Measurements from ENCODE around the gene ZNF827.

The ZNF827 gene, protein sequence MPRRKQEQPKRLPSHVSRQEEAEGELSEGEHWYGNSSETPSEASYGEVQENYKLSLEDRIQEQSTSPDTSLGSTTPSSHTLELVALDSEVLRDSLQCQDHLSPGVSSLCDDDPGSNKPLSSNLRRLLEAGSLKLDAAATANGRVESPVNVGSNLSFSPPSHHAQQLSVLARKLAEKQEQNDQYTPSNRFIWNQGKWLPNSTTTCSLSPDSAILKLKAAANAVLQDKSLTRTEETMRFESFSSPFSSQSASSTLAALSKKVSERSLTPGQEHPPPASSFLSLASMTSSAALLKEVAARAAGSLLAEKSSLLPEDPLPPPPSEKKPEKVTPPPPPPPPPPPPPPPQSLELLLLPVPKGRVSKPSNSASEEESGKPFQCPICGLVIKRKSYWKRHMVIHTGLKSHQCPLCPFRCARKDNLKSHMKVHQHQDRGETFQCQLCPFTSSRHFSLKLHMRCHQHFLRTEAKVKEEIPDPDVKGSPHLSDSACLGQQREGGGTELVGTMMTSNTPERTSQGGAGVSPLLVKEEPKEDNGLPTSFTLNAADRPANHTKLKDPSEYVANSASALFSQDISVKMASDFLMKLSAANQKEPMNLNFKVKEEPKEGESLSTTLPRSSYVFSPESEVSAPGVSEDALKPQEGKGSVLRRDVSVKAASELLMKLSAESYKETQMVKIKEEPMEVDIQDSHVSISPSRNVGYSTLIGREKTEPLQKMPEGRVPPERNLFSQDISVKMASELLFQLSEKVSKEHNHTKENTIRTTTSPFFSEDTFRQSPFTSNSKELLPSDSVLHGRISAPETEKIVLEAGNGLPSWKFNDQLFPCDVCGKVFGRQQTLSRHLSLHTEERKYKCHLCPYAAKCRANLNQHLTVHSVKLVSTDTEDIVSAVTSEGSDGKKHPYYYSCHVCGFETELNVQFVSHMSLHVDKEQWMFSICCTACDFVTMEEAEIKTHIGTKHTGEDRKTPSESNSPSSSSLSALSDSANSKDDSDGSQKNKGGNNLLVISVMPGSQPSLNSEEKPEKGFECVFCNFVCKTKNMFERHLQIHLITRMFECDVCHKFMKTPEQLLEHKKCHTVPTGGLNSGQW

DNA sequence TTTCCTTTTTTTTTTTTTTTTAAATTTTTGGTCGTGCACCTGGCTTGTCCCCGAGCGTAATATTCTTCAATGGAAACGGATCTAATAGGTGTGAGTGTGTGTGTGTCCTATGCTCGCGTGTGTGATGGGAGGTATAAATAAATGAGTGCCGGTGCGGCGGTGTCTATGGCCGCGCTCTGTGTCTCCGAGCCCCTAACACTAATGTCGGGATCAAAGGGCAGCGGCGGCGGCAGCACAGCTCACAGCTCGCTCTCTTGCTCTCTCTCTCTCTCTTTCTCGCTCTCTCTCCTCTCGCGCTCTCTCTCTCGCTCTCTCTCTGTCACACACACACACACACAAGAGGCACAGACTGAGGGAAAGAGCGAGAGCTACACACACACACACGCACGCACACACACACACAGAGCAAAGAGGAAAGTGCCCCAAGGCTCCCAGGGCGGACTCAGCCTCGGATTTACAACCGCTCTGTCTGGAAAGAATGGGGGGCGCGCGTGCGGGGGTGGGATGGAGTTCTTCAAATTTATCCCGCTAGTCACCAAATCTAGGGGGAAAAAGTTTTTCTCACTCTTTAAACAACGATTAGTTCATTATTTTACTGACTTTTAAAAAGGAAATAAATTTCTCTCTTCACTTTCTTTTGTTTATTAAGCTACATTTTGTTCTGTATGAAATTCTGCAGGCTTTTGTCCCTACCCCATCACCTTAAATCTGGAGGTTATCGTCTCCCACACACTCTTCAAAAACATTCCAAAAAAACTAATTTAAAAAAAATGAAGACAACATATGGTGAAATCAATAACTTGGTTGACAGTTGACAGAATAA is at the start of gene ZNF827:
ZNF827 (minus strand) TSS at position 206 of the 823 bp plus-strand sequence. CDS start 416 bp downstream, outside the sequence.
- DNase-seq (ENCODE audit: low read depth in 3 of 3): peak; percentile 21 to 40 (median 22)

DNA sequence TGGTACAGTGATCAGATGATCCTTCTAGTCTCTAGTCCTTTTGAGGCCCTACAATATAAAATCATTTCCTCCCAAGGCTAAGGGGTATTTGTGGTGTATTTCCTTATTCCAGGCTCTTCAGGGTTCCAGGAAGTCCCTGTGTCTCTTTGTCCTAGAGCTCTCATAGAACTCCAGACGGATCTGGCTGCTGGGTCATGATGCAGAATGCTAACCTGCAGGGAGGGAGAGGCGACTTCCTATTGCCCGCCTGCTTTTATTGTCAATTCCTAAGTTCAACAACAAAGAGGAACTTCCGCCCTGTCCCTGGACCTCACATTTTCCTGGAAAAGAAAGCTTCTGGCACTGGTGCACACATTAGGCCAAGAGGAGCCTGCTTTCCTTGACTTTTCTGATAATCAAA is 45.9 kb upstream of the ZNF827 start:
- DNase-seq (ENCODE audit: low read depth in 3 of 3): no peak

DNA sequence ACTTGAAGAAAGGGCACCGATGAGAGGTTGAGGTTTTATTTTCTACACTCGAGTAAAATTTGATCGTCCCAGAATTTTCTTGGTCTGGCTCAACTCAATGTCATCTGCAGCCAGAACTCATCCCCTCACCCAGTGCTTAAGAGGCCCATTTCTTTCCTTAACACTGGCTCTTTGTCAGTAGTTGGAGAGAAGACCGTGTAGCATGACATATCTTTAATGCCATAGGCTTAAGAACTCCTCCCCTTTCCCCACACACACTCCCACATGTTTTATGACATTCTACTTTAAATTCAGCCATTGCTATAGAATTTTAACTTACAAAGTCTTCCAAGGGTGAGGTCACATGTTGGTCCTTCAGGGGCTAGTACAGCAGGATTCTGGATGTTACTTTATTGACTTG is 44.2 kb upstream of the ZNF827 start:
- DNase-seq (ENCODE audit: low read depth in 3 of 3): no peak

DNA sequence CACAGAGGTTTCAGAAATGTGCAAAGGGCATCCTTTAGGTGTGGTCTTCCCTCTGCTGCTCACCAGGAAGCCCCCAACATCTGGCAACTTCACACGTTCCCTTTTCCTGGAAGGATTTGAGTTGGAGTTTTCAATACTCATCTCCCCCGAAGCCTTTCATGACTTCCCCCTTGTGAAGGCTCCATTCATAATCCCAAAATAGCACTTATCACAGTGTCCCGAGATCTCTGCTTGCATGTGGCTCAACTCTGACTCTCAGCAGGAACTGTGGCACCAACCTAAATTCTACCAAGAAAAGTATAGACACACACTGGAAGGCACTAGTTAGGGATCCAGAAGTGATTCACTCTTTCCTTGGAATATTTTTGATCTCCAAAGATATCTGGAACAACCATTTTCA is 40.5 kb upstream of the ZNF827 start:
- no peak for DNase-seq (ENCODE audit: low read depth in 3 of 3)

DNA sequence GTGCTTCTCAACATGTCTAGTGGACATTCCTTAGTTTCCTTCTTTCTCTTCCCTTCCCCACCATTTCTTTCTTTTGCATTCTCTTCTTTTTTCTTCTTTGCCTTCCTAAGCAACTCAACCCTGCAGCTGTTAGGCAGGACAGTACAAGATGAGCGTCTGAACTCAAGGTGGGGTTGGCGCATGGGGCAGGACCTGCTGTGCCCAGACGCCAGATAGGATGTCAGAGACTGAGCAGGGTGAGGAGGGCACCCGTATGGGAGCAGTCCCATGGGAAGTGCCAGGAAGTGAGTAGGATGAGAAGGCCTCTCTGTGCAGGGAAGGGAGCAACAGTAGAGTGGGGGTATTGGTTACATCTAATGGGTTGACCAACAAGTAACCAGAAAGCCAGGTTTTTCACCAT is 38.1 kb upstream of the ZNF827 start:
- DNase-seq (ENCODE audit: low read depth in 3 of 3): no peak

DNA sequence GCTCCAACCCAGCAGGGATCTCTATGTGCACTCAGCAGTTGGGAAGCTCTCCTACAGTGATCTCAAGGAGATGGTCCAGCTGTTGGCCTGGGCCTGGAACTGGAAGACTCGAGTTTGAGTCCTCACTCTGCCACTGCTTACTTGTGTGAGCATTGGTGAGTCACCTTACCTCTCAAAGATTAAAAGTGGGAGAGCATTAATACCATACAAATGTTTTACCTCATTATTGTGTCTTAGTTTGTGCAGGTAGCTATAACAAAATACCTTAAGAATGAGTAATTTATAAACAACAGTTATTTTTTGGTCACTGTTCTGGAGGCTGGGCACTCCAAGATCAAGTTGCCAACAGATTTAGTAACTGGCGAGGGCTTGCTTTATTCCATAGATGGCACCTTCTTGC is 21.4 kb upstream of the ZNF827 start:
- no peak for DNase-seq (ENCODE audit: low read depth in 3 of 3)

DNA sequence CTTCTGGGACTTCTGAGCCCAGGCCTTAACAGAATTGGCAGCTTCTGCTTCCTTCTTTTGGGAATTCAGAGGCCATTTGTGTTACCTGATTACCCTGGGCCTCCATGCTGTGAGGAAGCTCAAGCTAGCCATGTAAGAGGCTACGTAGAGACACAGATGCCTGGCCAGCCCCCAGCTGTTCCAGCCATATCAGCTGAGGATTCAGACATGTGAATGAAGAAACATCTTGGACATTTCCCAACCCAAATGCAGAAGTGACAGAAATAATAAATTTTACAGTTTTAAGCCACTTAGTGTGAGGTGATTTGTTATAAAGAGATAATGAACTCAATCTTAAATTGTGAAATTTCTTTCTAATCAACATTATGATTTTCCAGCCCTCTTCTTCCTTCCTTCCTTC is 18.7 kb upstream of the ZNF827 start:
- DNase-seq (ENCODE audit: low read depth in 3 of 3): no peak

DNA sequence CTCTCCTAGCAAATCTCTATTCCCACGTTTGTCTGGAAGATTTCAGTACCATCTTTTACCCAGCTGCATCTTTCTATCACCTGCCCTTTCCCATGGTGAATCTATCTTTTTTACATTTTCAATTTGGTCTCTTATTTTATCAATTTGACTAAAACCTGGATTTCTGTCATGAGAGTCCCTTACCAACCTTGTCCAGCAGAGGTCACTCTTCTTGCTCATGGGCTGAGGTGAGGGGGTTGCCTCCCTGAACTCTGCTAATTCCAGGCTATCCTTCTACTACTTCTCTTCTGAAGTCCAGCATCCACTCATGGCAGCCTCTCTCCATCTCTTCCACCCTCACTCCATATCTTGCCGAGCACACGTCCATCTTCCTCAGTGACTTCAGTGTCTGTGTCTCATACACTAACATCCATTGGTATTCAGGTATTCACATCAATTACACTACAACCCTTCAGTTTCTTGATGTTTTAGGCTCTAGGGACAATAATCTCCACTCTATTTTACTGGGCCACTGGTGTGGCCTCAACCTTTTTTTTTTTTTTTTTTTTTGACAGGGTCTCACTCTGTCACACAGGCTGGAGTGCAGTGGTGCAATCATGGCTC is 17.8 kb upstream of the ZNF827 start:
- DNase-seq (ENCODE audit: low read depth in 3 of 3): peak in 2 of 3 experiments; percentile 3 to 7

DNA sequence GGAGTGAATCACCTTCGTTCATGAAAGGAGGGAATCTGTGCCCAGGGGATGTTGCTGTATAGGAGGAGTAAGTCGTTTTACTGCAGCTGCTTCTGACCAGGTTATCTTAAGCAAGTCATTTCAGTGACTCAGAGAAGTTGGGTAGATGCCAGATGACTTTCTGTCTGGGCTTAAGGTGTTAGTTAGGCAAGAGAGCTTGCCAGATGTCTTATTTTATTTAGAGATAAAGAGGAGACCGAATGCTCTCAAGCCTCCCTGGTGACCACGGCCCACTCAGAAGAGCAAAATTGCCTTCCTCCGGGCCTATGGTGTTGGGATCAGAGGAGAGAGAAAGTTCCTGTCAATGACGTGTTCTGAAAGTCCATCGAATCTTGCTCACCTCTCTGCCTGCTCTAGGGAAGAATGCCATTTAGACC is 16.3 kb upstream of the ZNF827 start:
- DNase-seq (ENCODE audit: low read depth in 3 of 3): no peak

DNA sequence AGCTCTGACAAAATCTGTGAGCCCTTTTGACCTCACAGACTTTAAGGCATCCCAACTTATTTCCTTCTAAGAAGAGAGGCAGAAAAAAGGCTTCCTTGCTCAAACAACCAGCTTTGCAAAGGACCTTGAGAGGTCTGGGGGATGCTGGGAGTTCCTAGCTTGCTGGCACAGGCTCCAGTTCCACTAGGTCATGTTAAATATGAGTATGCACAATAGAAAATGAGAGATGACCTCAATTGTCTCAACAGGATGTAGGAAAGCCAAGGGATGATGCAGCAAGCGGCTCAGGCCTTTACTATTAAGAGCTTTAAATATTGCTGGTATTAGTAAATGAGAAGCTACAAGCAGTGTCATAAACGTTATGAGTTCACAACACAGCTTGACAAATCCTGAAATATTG is 13.3 kb upstream of the ZNF827 start:
- DNase-seq (ENCODE audit: low read depth in 3 of 3): no peak

DNA sequence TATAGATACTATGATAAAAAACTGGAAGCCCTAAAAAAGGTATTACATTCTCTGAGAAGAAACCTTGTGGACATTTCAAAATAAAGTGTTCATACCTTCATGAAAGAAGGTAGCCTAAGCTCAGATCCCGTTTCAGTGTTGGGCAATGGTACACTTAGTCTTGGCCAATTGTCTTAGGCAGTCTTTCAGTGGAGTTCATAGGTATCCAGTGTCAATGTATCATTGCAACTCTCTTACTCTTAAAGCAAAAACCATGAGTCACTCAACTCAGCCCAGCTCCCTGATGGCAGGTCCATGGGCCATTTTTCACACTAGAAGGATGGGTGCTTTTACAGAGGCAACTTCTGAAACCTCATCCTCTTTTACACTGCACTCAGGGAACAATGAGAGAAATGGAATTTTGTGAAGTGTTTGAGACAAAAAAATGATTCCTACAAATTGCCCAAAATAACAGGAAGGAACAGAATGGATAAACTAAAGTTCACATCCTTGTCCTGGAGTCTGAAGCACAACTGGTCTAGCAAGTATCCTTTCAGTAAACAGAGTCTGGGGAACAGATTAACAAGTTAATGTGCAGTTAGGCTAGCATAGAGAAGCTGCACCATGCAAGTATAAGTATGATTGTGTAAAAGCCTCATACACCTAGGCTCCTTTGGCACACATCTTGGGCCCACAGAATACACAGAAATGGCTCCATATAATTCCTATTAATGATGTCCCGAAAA is 7.0 kb upstream of the ZNF827 start:
- DNase-seq (ENCODE audit: low read depth in 3 of 3): no peak

DNA sequence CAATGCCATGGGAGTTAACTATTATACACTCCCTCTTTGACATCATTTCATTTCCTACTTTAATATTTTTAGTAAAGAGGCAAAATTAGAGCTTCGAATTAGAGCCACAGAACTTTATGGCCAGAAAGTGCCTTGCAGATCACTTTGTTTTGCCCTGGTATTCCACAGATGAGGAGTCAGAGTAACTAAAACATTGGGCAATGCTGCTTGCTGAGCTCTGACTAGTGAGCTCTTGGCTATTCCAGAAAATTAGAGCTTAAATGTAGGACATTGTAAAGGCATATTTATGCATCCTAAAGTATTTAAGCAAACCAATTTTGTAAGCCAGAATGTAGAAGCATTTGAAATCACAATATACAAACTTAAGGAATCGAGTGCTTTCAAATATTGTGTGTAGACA is 6.3 kb upstream of the ZNF827 start:
- no peak for DNase-seq (ENCODE audit: low read depth in 3 of 3)

DNA sequence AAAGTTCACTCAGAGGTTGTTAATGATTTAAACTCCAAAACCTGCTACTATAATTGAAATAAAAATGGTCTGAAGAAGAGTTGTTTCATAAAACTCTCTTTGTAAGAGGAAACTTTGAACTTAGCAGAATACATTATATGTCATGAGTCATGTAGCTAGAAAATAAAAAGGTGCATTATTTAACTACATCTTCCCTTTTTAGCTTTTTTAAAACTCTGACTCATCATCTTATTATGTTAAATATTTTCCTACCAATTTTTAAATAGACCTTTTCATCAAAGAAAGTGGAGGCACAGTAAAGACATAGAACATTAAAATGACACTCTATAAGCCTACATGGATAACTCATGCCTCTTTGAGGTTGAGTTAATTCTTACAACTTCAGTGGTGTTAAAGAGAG is 1.2 kb upstream of the ZNF827 start:
- no peak for DNase-seq (ENCODE audit: low read depth in 3 of 3)

DNA sequence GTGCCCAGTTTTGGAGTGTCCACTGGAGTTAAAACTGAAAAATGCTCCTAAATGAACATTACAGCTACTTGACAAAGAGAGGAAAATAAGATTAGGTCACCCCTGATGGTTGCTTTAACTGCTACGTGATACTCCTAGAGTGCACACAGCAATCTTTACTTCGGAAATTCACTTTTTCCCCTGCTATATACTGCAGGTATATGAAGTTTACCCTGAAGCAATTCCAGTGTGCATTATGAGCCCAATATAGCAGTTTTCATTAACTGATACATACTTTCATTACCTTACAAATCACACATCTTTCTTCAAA is 773 bp upstream of the ZNF827 start:
- DNase-seq (ENCODE audit: low read depth in 3 of 3): no peak

DNA sequence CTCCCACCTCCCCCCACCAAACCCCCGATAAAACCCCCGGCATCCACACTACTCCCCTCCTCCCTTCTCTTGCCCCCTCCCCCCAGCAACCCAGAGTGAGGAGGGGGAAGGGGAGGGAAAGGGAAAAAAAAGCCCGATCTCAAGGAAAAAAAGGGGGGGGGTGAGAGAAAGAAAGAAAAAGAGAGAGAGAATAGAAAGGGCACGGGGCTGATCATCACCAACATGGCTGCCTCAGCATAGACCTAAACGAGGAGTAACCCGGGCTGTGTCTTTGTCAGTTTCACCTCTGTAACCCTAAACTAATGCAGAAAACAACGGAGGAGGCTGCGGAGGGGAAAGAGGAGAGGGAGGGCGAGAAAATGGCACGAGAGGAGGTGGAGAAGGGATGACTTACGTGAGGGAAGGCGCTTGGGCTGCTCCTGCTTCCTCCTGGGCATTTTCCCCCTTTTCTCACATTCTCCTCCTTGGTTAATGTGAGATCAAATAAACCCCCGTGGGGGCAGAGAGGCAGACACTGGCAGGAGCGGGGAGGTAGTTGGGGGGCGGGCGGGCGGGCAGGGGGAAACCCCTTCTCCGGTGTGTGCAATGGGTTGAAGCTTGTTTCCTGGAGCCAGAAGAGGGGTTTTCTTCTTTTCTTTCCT is 532 bp downstream of the ZNF827 start:
- peak in 2 of 3 experiments; percentile 15 to 19 for DNase-seq (ENCODE audit: low read depth in 3 of 3)

DNA sequence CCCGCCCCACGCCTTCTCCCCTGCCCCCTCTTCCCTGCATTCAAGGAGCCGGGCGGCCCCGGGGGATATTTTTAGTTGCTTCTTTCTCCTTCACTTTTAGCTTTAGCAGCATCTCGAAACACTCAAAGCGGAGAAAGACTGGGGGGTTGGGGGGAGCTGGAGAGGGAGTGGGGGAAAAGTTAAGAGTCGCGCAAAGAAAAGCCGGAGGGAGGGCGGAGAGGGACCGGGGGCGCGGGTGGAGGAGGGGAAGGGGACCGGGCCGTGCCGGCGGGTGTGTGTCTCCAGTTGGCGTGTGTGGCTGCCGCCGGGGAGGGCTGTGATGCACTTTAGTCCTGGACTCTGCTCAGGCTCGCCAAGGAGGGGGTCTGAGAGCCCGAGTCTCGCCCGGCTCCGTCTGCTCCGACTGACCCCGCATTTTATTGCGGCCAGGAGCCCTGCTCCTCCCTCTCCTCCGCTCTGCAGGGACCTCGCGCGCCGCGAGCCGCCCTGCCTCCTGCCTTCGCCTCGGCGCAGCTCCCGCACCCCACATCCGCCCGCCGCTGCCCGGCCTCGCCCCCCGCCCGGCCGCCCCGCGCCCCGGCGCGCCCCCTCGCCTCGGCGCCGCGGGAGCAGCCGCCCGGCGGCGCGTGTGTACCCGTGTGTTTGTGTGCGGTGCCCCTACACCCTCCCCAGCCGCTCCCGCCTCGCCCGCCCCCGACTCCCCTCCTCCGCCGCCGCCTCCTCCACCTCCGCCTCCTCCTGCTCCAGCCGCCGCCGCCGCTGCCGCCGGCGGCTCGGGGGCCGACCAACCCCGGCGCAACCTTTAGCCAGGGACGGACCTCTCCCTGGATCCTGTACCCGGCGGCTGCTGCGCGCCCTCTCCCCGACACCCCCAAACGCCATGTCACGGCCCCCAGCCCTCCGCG is 1.4 kb downstream of the ZNF827 start:
- DNase-seq (ENCODE audit: low read depth in 3 of 3): peak in 2 of 3 experiments; percentile 12 to 50

DNA sequence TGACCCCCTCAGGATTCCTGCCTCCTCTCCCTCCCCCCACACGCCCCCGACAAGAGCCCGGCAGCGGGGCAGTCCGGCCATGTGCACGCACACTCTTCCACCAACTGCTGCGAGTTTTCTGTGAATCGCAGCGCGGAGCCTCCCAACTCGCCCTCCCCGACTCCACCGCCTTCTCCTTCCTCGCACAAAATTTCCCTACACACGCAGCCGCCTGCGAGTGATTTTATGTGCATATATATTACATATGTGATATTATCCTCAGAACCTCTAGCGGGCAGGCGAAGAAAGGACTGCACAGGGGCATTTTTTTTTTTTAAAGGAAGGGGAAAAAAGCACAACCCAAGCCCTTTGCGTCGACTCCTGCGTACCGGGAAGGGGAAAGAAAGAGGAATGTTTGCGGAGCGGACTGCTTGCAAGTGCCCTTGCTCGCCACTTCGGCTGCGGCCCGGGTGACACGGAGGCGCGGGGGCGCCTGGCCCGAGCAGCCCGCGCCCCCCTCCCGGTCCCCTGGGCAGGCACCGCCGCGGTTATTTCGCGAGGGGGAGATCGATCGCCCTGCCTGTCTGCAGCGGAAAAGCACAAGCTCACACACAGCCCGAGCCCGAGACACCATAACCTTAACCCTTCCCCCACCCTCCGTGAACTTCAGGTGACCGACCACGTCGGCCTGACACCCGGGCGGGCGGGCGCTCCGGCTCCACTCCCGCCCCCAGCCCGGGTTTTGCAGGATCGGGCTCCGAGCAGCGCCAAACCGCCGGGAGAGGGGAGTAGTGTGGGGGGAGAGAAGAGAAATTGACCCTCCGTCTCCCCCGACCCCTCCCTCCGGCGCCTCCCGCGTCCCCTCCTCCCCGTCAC is 2.3 kb downstream of the ZNF827 start:
- DNase-seq (ENCODE audit: low read depth in 3 of 3): peak; percentile 33 to 48 (median 37)

Measured in stimulated activated CD4-positive, alpha-beta T cell treated with anti-CD3 and anti-CD28 coated beads, TNF-alpha, amount 100 ng/mL, for 24 hours (primary cell).